Choroid plexus epithelial cell (primary cell): ENCODE data around the gene MINK1.
"Not testable (repeated sequence)": the region's sequence is repeated elsewhere in the genome, so short reads cannot be mapped to it uniquely, and the experiment has no call there.

Experiments
- DNase-seq: peaks from one replicate; pipeline ENCODE4 v3.0.0-alpha.2; 2010; ENCODE audit warnings: low read depth
- H3K4me3 ChIP-seq: 2 replicates; pipeline ENCODE4 v1.5.1; 2011; ENCODE audit warnings: low read depth, mild to moderate bottlenecking, control low read depth, low read length, moderate library complexity
- CTCF ChIP-seq: conservative IDR thresholded peaks from 2 replicates; pipeline ENCODE4 v1.5.1; 2011; ENCODE audit warnings: low read depth, mild to moderate bottlenecking, control low read depth, inconsistent platforms, low read length, moderate library complexity

The MINK1 gene

GRCh38 chr17:4861052-4861451, 27.9 kb downstream of the MINK1 start:
- no peak for TF ChIP-seq CTCF
- DNase-seq, result no peak
- no peak overlapping the region for H3K4me3 ChIP-seq

- H3K4me3 ChIP-seq, result no peak overlapping the region
- DNase-seq, result no peak
- TF ChIP-seq CTCF, result no peak
Observed at GRCh38 chr17:4862720-4863119, 29.6 kb downstream of the MINK1 start.

- H3K4me3 ChIP-seq, result no peak overlapping the region
- no peak for TF ChIP-seq CTCF
- no peak for DNase-seq
Observed at GRCh38 chr17:4863321-4863720, 30.2 kb downstream of the MINK1 start.

GRCh38 chr17:4867535-4867934, 34.4 kb downstream of the MINK1 start:
- not testable (repeated sequence) for DNase-seq, H3K4me3 ChIP-seq

GRCh38 chr17:4869058-4869998, 36.2 kb downstream of the MINK1 start:
- not testable (repeated sequence) for DNase-seq, H3K4me3 ChIP-seq

- no peak for DNase-seq
- TF ChIP-seq CTCF, result no peak
- no peak overlapping the region for H3K4me3 ChIP-seq
Observed at GRCh38 chr17:4870855-4871254, 37.7 kb downstream of the MINK1 start.

- no peak for TF ChIP-seq CTCF
- DNase-seq, result peak; percentile 34
- H3K4me3 ChIP-seq, result no peak overlapping the region
Observed at GRCh38 chr17:4872786-4873185, 39.6 kb downstream of the MINK1 start.

- no peak for DNase-seq
- no peak for TF ChIP-seq CTCF
- H3K4me3 ChIP-seq, result no peak overlapping the region
Observed at GRCh38 chr17:4877089-4877488, 43.9 kb downstream of the MINK1 start.
